ENCODE measurements around the gene CYP2U1. TPM values are rescaled to one million over a fixed set of nuclear protein-coding genes. Genes with fewer than 3 reads are reported as not detected.

Gene CYP2U1
- total and polyA plus RNA-seq, 2 of the 8 experiments (the other 6 are each of a cell fraction or from before 2014, with no cell fraction given), result 3.1 to 5.0 TPM

DNA sequence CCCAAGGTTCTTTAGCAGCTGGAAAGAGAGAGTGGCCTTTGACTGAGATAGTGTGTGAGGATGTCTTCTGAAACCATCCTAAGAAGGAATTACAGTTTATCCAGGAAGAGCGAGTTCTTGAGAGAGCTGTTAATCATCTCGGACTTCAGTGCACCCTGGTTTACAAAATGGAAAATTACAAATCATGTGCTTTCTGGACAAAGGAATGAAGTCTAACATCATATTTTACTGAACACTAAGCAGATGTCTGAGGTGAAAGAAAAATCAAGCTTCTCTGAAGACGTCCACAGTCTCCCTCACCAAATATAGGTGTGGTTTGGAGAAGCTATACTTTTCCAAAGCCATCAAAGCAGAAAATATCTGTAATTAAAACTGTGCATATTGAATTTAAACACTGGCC is 30.8 kb upstream of the CYP2U1 start:
- H2BK20ac ChIP-seq (ENCODE audit: low read length), result no peak overlapping the region
- no peak overlapping the region for H3K9ac ChIP-seq (replicated peaks in 1 of 4; ENCODE audit: extremely low read depth in 1 of 4, low read depth in 3 of 4, low read length in 3 of 4)
- H3K4ac ChIP-seq (replicated peaks; ENCODE audit: insufficient read length, low read depth, low read length), result no peak overlapping the region
- H3K23me2 ChIP-seq (ENCODE audit: low read depth, low read length), result no peaks in the 10 kb centered on the region
- H3K27me3 ChIP-seq (replicated peaks in 1 of 4; ENCODE audit: control insufficient read depth in 3 of 4, extremely low read depth in 1 of 4, insufficient read depth in 3 of 4, low read length in 3 of 4), result no peaks in the 10 kb centered on the region
- ChIA-PET POLR2A (ENCODE audit: partially characterized antibody) (no interaction called here), CTCF (ENCODE audit: partially characterized antibody) (interaction anchor here (0.9 to 1.4 kb wide), 8 partner anchors 9 to 165 kb away, joined by 3 to 5 read pairs (median 4); no protein-coding TSS in a partner anchor)
- H3K4me1 ChIP-seq (replicated peaks in 1 of 4; ENCODE audit: control insufficient read depth in 3 of 4, insufficient read depth in 4 of 4, low read length in 3 of 4), result peaks cover 0 to under 1% (median 0%) of the 10 kb centered on the region in 4 experiments; a peak in 1 of 7 replicates
- 0 out of 4 replicates have a peak, but pooled peaks cover 0 to 4% of the 10 kb centered on the region in 2 experiments for H3K9me3 ChIP-seq (ENCODE audit: insufficient read depth in 2 of 2, low read depth in 1 of 2, low read length in 1 of 2)
- no peak overlapping the region for H2AK5ac ChIP-seq (ENCODE audit: low read depth, low read length)
- H4K20me1 ChIP-seq (replicated peaks in 1 of 2; ENCODE audit: control insufficient read depth in 1 of 2, insufficient read depth in 2 of 2, low read length in 2 of 2), result no peaks in the 10 kb centered on the region
- TF ChIP-seq TEAD4 (IDR thresholded peaks at IDR 0.05; ENCODE audit: low read depth, low read length), result no peak
- H4K5ac ChIP-seq (ENCODE audit: insufficient read length, low read depth, low read length), result no peak overlapping the region
- H3K36me3 ChIP-seq (ENCODE audit: control insufficient read depth in 2 of 4, insufficient read depth in 4 of 4, low read length in 3 of 4), result no peaks in the 10 kb centered on the region; a peak in 2 of 8 replicates
- no peak overlapping the region for H3K23ac ChIP-seq (ENCODE audit: insufficient read length)
- DNase-seq (ENCODE audit: low read depth in 1 of 2, low spot score in 2 of 2) (no peak), FAIRE-seq (no peak)
- H3K79me1 ChIP-seq (ENCODE audit: low read depth, low read length), result no peaks in the 10 kb centered on the region
- H2BK5ac ChIP-seq (ENCODE audit: low read depth, low read length), result no peak overlapping the region
- no peak overlapping the region for H4K8ac ChIP-seq (ENCODE audit: extremely low read depth, insufficient read depth, low read length)
- no peak overlapping the region for H2BK15ac ChIP-seq (ENCODE audit: low read length)
- no peak overlapping the region for H3K18ac ChIP-seq (ENCODE audit: extremely low read depth, low read length)
- WGBS, 2 experiments (ENCODE audit: extremely low coverage in 1 of 2, insufficient coverage in 1 of 2, insufficient read length in 1 of 2, insufficient replicate concordance in 2 of 2, low coverage in 1 of 2, low lambda C conversion rate in 2 of 2, missing lambda C conversion rate in 1 of 2), result 92% methylated on average over 3 of the region's 3 CpGs; no CpG with 5 or more reads in 1 of the 2 experiments
- no peak overlapping the region for H2BK120ac ChIP-seq (replicated peaks; ENCODE audit: low read depth, low read length)
- H2BK12ac ChIP-seq (ENCODE audit: low read depth, low read length), result no peak overlapping the region
- no peak overlapping the region for H3K4me3 ChIP-seq (ENCODE audit: extremely low read depth in 1 of 4, insufficient read depth in 2 of 4, low read depth in 3 of 4, low read length in 4 of 4)
- H3K14ac ChIP-seq (ENCODE audit: insufficient read length), result no peak overlapping the region
- H3K4me2 ChIP-seq (ENCODE audit: insufficient read depth in 1 of 2, low read depth in 2 of 2, low read length in 2 of 2), result no peak overlapping the region
- H3K79me2 ChIP-seq (ENCODE audit: control insufficient read depth in 1 of 2, insufficient read depth in 2 of 2, low read length in 2 of 2), result no peaks in the 10 kb centered on the region
- H3K56ac ChIP-seq (replicated peaks; ENCODE audit: insufficient read length, low read depth, low read length), result no peak overlapping the region
- H2AFZ ChIP-seq (ENCODE audit: low read length), result no peak overlapping the region
- no peak overlapping the region for H4K91ac ChIP-seq (replicated peaks; ENCODE audit: insufficient read length, low read length)
- H3K27ac ChIP-seq (ENCODE audit: low read depth, low read length), result no peak overlapping the region

Data from H1 (cell line).